ENCODE measurements around the gene PARP3.

DNA sequence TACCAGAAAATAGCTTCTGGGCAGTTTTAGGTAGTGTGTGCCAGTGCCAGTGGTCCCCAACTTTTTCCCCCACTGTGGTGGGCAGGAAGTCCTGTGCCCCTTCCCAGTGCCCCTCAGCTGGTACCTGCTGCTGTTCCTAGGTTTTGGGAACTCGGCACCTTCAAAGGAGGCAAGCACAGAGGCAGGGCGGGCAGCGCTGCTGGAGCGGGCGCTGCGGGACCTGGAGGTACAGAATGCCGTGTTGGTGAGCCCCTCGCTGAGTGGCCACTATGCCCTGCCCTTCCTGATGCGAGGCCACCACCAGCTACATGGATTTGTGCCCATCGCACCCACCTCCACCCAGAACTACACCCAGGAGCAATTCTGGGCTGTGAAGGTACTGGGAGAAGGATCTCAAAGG lies 38.1 kb downstream of the PARP3 start:
- TF ChIP-seq, protein P1, sequence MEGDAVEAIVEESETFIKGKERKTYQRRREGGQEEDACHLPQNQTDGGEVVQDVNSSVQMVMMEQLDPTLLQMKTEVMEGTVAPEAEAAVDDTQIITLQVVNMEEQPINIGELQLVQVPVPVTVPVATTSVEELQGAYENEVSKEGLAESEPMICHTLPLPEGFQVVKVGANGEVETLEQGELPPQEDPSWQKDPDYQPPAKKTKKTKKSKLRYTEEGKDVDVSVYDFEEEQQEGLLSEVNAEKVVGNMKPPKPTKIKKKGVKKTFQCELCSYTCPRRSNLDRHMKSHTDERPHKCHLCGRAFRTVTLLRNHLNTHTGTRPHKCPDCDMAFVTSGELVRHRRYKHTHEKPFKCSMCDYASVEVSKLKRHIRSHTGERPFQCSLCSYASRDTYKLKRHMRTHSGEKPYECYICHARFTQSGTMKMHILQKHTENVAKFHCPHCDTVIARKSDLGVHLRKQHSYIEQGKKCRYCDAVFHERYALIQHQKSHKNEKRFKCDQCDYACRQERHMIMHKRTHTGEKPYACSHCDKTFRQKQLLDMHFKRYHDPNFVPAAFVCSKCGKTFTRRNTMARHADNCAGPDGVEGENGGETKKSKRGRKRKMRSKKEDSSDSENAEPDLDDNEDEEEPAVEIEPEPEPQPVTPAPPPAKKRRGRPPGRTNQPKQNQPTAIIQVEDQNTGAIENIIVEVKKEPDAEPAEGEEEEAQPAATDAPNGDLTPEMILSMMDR (IDR thresholded peaks at IDR 0.05; ENCODE audit: borderline replicate concordance, extremely low read depth, low read length, poor library complexity, severe bottlenecking) = no peak
- TF ChIP-seq EZH2 (IDR thresholded peaks at IDR 0.05; ENCODE audit: borderline replicate concordance, low read depth, low read length, severe bottlenecking) = no peak
